Measurements from ENCODE around the gene ABLIM2. TPM values are rescaled to one million over a fixed set of nuclear protein-coding genes. Genes with fewer than 3 reads are reported as not detected.

Gene ABLIM2
- total and polyA plus RNA-seq, 2 of the 8 experiments (the other 6 are each of a cell fraction or from before 2014, with no cell fraction given): 2.8 to 3.0 TPM

GRCh38 chr4:8063974-8064563, 94.5 kb downstream of the ABLIM2 start:
- H2AFZ ChIP-seq (ENCODE audit: low read length): no peak overlapping the region

More at GRCh38 chr4:8063974-8064563, 94.5 kb downstream of the ABLIM2 start:
- Histone ChIP-seq H2AK5ac (ENCODE audit: low read depth, low read length) (no peak overlapping the region), H4K8ac (ENCODE audit: extremely low read depth, insufficient read depth, low read length) (no peak overlapping the region), H3K4me1 (replicated peaks in 1 of 4; ENCODE audit: control insufficient read depth in 3 of 4, insufficient read depth in 4 of 4, low read length in 3 of 4) (peaks cover 0 to 6% (median 0%) of the 10 kb centered on the region in 4 experiments; a peak in 3 of 7 replicates), H3K36me3 (ENCODE audit: control insufficient read depth in 2 of 4, insufficient read depth in 4 of 4, low read length in 3 of 4) (no peaks in the 10 kb centered on the region), H4K20me1 (replicated peaks in 1 of 2; ENCODE audit: control insufficient read depth in 1 of 2, insufficient read depth in 2 of 2, low read length in 2 of 2) (no peaks in the 10 kb centered on the region), H3K27me3 (replicated peaks in 1 of 4; ENCODE audit: control insufficient read depth in 3 of 4, extremely low read depth in 1 of 4, insufficient read depth in 3 of 4, low read length in 3 of 4) (no peaks in the 10 kb centered on the region; a peak in 1 of 7 replicates), H2BK120ac (replicated peaks; ENCODE audit: low read depth, low read length) (no peak overlapping the region), H3K9ac (replicated peaks in 1 of 4; ENCODE audit: extremely low read depth in 1 of 4, low read depth in 3 of 4, low read length in 3 of 4) (no peak overlapping the region), H3K14ac (ENCODE audit: insufficient read length) (no peak overlapping the region), H3K18ac (ENCODE audit: extremely low read depth, low read length) (peak overlapping the region; percentile 60; the same call in 1 of the 2 replicates), H3K4me2 (ENCODE audit: insufficient read depth in 1 of 2, low read depth in 2 of 2, low read length in 2 of 2) (no peak overlapping the region), H3K79me2 (ENCODE audit: control insufficient read depth in 1 of 2, insufficient read depth in 2 of 2, low read length in 2 of 2) (no peaks in the 10 kb centered on the region), H3K23ac (ENCODE audit: insufficient read length) (no peak overlapping the region), H2BK12ac (ENCODE audit: low read depth, low read length) (peak overlapping the region; percentile 10), H2BK15ac (ENCODE audit: low read length) (0 out of 2 replicates have a peak overlapping the region, but pooled peaks have one; percentile 61), H4K91ac (replicated peaks; ENCODE audit: insufficient read length, low read length) (no peak overlapping the region), H2BK20ac (ENCODE audit: low read length) (peak overlapping the region; percentile 91; the same call in 1 of the 2 replicates), H3K9me3 (ENCODE audit: insufficient read depth in 2 of 2, low read depth in 1 of 2, low read length in 1 of 2) (no peaks in the 10 kb centered on the region), H4K5ac (ENCODE audit: insufficient read length, low read depth, low read length) (no peak overlapping the region), H3K56ac (replicated peaks; ENCODE audit: insufficient read length, low read depth, low read length) (no peak overlapping the region), H3K27ac (ENCODE audit: low read depth, low read length) (peak overlapping the region; percentile 34; the same call in 1 of the 2 replicates), H2BK5ac (ENCODE audit: low read depth, low read length) (peak overlapping the region; percentile 100; the same call in 1 of the 2 replicates), H3K79me1 (ENCODE audit: low read depth, low read length) (no peaks in the 10 kb centered on the region), H3K4ac (replicated peaks; ENCODE audit: insufficient read length, low read depth, low read length) (no peak overlapping the region), H3K23me2 (ENCODE audit: low read depth, low read length) (no peaks in the 10 kb centered on the region), H3K4me3 (ENCODE audit: extremely low read depth in 1 of 4, insufficient read depth in 2 of 4, low read depth in 3 of 4, low read length in 4 of 4) (no peak overlapping the region)
- ChIA-PET CTCF (ENCODE audit: partially characterized antibody) (interaction anchor here (0.9 to 1.4 kb wide), 5 partner anchors 15 to 596 kb away, joined by 3 to 6 read pairs (median 3); no protein-coding TSS in a partner anchor), POLR2A (ENCODE audit: partially characterized antibody) (interaction anchor here (2.8 kb wide), 1 partner anchor 13 kb away, joined by 6 read pairs; no protein-coding TSS in a partner anchor)
- FAIRE-seq (no peak), DNase-seq (ENCODE audit: low read depth in 1 of 2, low spot score in 2 of 2) (no peak)
- WGBS, 2 experiments (ENCODE audit: extremely low coverage in 1 of 2, insufficient coverage in 1 of 2, insufficient read length in 1 of 2, insufficient replicate concordance in 2 of 2, low coverage in 1 of 2, low lambda C conversion rate in 2 of 2, missing lambda C conversion rate in 1 of 2): 86% methylated on average over 9 of the region's 9 CpGs; no CpG with 5 or more reads in 1 of the 2 experiments
- no peak for TF ChIP-seq SP2 (IDR thresholded peaks at IDR 0.05; ENCODE audit: low read length)
- no peak for TF ChIP-seq SP4 (IDR thresholded peaks at IDR 0.05; ENCODE audit: low read length)

All from H1 (cell line).